G401.6 (cell line): ENCODE data around the gene EGR4.
"Not testable (repeated sequence)": the region's sequence is repeated elsewhere in the genome, so short reads cannot be mapped to it uniquely, and the experiment has no call there.

Experiments used
- FAIRE-seq: peaks from 2 replicates; lab custom pipeline; 2012; peaks lifted over from hg19 to GRCh38; lab: Jason Lieb, UNC

EGR4 gene

GRCh38 chr2:73263540-73264331 is 29.6 kb downstream of the EGR4 start:
- FAIRE-seq, result no peak

GRCh38 chr2:73262691-73263429 is 30.5 kb downstream of the EGR4 start:
- FAIRE-seq, result not testable (repeated sequence)

- no peak for FAIRE-seq
Observed at GRCh38 chr2:73262108-73262651, 31.2 kb downstream of the EGR4 start.

GRCh38 chr2:73260338-73260984 is 32.9 kb downstream of the EGR4 start:
- no peak for FAIRE-seq

DNA sequence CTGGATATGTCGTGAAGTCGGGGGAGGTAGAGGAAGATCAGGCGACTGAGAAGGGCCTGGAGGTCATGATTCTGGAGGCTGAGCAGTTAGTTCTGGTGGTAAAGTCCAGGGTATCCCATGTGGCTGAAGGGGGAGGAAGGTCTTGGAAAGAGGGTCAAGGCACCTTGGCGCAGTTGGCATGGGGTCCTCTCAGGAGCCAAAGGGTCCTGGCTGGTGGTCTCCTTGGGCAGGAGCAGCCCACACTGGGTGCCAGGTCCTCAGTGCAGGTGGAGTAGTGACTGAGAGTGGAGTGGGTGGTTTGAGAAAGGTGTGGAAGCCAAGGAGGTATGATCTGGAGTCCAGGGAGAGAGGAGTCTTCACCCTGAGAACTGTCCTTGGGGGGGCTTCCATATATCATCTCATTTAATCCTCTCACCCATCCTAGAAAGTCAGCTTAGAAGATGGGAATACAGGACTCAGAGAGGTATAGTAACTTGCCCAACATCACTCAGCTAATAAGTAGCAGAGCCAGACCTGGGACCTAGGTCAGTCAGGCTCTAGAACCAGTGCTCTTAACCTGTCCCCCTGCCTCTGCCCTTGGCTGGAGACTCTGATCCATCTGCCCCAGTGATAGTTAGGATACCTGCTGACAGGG is 33.5 kb downstream of the EGR4 start:
- FAIRE-seq, result no peak

- FAIRE-seq, result no peak
Observed at GRCh38 chr2:73259276-73259675, 34.1 kb downstream of the EGR4 start.

GRCh38 chr2:73258913-73259215 is 34.5 kb downstream of the EGR4 start:
- no peak for FAIRE-seq

GRCh38 chr2:73258186-73258912 is 35.0 kb downstream of the EGR4 start:
- no peak for FAIRE-seq

DNA sequence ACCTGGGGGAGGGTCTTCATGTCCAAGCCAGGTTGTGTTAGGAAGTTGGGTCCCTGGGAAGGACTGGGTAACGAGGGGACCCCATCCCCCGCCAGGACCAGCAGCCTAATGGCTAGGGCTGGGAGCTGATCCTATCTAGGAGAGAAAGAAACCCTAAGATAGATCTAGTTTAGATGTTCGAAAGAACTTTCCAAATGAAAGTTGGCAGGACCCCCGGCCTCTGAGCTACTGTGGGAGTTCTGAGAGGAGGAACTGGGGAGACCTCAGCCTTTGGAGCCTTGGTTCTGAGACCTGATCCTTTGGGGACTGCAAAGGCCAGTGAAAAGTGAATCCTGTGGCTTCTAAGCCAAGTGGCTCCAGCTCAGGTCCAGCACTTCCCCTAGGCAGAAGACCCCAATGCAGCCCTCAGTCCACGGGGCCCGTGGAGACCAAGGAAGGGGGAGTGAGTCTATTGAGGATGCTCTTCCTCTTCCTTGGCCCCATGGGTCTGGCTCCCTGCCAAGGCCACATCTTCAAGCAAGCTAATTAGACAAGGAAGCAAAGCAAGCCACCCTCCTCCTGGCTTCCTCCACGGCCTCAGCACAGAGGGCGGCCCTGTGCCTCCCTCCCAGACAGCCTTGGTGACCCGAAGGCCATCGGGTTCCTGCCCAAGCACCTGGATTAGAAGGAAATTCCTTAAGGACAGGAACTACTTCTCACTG is 35.8 kb downstream of the EGR4 start:
- no peak for FAIRE-seq

GRCh38 chr2:73257021-73257420 is 36.3 kb downstream of the EGR4 start:
- no peak for FAIRE-seq

GRCh38 chr2:73256618-73256922 is 36.8 kb downstream of the EGR4 start:
- no peak for FAIRE-seq

GRCh38 chr2:73255907-73256617 is 37.3 kb downstream of the EGR4 start:
- FAIRE-seq, result no peak

- FAIRE-seq, result no peak
Observed at GRCh38 chr2:73255007-73255644, 38.2 kb downstream of the EGR4 start.

DNA sequence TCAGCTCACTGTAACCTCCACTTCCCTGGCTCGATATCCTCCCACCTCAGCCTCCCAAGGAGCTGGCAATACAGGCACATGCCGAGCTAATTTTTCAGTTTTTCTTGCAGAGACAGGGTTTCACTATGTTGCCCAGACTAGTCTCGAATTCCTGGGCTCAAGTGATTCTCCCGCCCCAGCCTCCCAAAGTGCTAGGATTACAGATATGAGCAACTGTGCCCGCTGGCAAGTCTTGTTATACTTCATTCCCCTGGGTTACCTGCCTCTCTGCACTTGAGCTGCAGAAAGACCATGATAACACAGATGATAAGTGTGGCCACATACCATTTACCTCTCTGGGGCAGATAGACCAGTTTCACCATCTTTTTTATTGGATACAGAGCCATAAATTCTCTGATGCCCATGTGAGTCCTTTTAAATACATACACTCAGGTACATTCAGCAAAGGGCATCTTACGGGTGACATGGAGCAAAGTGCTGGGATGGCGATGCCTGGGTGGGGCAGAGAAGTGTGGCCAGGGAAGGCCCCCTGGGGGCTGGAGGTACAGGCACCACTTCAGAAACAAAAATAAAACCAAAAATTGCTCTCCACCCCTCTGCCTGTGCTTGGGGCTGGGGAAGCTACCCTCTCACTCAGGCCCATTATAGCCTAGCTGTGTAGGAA is 38.9 kb downstream of the EGR4 start:
- no peak for FAIRE-seq

DNA sequence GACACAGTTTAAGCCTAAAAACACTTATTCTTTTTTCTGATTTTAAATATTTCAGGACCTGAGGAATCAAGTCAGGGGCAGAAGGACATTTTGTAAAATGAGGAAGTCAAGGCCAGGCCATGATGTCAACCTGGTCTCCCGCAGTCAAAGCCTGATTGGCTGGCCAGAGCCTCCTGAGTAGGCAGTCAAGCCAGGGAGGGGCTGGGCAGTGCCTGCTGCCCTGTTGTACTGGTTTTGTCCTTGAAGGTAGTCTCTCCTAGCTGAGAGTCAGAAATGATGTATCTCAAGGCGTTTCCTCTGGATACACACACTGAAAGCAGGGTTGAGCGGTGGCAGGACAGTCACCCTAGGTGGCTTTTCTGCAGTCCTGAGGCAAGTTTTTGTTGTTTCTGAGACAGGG is 39.4 kb downstream of the EGR4 start:
- FAIRE-seq, result no peak

GRCh38 chr2:73253400-73253799 is 39.9 kb downstream of the EGR4 start:
- FAIRE-seq, result no peak

GRCh38 chr2:73252238-73253027 is 40.9 kb downstream of the EGR4 start:
- no peak for FAIRE-seq

DNA sequence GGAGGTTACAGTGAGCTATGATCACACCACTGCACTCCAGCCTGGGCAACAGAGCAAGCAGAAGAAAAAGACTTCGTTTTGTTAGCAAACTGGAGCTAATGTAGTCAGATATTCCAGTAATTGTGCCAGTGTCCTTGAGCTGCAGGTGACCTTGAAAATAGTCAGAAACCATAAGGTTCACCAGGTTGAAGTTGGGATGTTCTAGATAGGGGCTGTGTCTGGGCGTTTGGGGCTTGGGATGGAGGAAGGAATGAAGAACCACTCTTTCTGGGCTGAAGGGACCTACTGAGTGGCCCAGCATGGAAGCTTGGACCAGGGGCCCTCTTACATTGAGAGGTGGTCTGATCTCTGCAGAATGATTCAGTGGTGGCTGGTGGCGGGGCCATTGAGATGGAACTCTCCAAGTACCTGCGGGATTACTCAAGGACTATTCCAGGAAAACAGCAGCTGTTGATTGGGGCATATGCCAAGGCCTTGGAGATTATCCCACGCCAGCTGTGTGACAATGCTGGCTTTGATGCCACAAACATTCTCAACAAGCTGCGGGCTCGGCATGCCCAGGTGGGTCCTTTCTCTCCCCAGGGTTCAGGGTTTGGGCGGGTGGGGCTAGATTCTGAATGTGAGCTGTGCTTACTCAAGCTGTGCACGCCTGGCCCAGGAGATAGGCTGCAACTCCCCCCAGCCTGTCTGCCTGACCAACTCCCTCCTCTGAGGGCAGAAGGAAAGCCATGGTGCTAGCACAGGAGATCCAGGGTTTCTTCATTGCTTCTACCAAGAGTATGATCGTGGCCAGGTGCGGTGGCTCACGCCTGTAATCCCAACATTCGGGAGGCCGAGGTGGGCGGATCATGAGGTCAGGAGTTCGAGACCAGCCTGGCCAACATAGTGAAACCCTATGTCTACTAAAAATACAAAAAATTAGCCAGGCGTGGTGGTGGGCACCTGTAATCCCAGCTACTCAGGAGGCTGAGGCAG is 42.2 kb downstream of the EGR4 start:
- FAIRE-seq, result no peak
